ENCODE data around the gene DLGAP1.

Gene DLGAP1

GRCh38 chr18:3524706-3525105 is 930.4 kb downstream of the DLGAP1 start:
- H3K79me2 ChIP-seq (ENCODE audit: control insufficient read depth, insufficient read depth, low read length, unreplicated experiment), result no peaks in the 10 kb centered on the region
- H3K4me1 ChIP-seq (ENCODE audit: control insufficient read depth, insufficient read depth, low read length, unreplicated experiment), result no peaks in the 10 kb centered on the region
- no peaks in the 10 kb centered on the region for H3K36me3 ChIP-seq (ENCODE audit: insufficient read depth, low read length)
- no peak overlapping the region for H3K27ac ChIP-seq (ENCODE audit: low read depth, low read length)
- H2AFZ ChIP-seq (ENCODE audit: low read length, unreplicated experiment), result no peak overlapping the region
- peaks cover 19% of the 10 kb centered on the region for H3K27me3 ChIP-seq (ENCODE audit: insufficient read depth, low read length)
- H3K4me3 ChIP-seq (ENCODE audit: low read depth, low read length), result no peak overlapping the region

GRCh38 chr18:3520230-3521085 is 934.6 kb downstream of the DLGAP1 start:
- H3K27me3 ChIP-seq (ENCODE audit: insufficient read depth, low read length), result peaks cover 30% of the 10 kb centered on the region
- H3K27ac ChIP-seq (ENCODE audit: low read depth, low read length), result no peak overlapping the region
- no peak overlapping the region for H3K4me3 ChIP-seq (ENCODE audit: low read depth, low read length)
- no peaks in the 10 kb centered on the region for H3K4me1 ChIP-seq (ENCODE audit: control insufficient read depth, insufficient read depth, low read length, unreplicated experiment)
- no peaks in the 10 kb centered on the region for H3K79me2 ChIP-seq (ENCODE audit: control insufficient read depth, insufficient read depth, low read length, unreplicated experiment)
- no peak overlapping the region for H2AFZ ChIP-seq (ENCODE audit: low read length, unreplicated experiment)
- no peaks in the 10 kb centered on the region for H3K36me3 ChIP-seq (ENCODE audit: insufficient read depth, low read length)

DNA sequence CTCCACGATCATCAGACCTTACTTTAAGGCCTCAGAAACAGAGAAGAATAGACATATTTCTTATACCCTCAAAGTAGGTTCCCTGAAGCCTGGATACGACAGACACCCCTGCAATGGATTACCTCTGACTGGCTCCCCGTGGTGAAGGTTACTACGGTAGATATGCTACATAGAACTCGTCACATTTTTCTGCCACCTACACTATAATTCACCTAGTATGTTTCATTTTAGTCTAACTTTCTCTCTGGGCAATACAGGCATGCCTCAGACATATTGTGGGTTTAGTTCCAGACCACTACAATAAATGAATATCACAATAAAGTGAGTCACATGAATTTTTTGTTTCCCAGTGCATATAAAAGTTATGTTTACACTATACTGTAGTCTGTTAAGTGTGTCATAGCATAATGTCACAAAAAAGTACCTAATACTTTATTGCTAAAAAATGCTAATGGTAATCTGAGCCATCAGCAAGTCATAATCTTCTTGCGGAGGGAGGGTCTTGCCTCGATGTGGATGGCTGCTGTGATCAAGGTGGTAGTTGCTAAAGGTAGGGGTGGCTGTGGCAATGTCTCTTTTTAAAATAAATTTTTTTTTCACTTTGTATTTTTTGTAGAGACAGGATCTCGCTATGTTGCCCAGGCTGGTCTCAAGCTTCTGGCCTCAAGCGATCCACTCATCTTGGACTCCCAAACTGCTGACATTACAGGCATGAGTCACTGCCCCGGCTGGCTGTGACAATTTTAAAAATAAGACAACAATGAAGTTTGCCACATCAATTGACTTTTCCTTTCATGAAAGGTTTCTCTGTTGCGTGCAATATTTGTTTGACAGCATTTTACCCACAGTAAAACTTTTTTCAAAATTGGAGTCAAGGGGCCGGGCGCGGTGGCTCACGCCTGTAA is 940.5 kb downstream of the DLGAP1 start:
- no peak overlapping the region for H2AFZ ChIP-seq (ENCODE audit: low read length, unreplicated experiment)
- no peaks in the 10 kb centered on the region for H3K36me3 ChIP-seq (ENCODE audit: insufficient read depth, low read length)
- peaks cover 10% of the 10 kb centered on the region; the same call in 1 of the 2 replicates for H3K27me3 ChIP-seq (ENCODE audit: insufficient read depth, low read length)
- no peak overlapping the region for H3K27ac ChIP-seq (ENCODE audit: low read depth, low read length)
- H3K4me3 ChIP-seq (ENCODE audit: low read depth, low read length), result no peak overlapping the region
- no peaks in the 10 kb centered on the region for H3K79me2 ChIP-seq (ENCODE audit: control insufficient read depth, insufficient read depth, low read length, unreplicated experiment)
- H3K4me1 ChIP-seq (ENCODE audit: control insufficient read depth, insufficient read depth, low read length, unreplicated experiment), result peaks cover 11% of the 10 kb centered on the region

DNA sequence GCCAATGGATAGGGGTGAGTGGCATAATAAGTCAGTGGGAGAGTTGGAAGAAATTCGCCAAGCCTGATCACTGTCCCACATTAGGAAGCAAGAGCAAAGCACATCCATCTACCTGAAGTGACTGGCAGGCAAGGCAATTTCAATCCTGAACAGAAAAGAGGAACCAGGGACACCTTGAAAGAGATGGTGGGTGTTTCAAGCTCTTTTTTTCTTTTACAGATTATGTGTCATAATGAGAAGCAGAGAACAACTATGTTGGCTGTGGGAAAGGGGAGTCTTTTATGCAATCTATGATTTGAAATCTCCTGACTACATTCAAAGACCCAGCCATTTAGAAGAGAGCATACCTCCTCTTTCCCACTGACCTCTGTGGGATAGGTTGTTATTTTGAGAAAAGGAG is 941.6 kb downstream of the DLGAP1 start:
- Histone ChIP-seq H3K36me3 (ENCODE audit: insufficient read depth, low read length) (no peaks in the 10 kb centered on the region), H3K4me1 (ENCODE audit: control insufficient read depth, insufficient read depth, low read length, unreplicated experiment) (peaks cover 11% of the 10 kb centered on the region), H2AFZ (ENCODE audit: low read length, unreplicated experiment) (no peak overlapping the region), H3K79me2 (ENCODE audit: control insufficient read depth, insufficient read depth, low read length, unreplicated experiment) (no peaks in the 10 kb centered on the region), H3K4me3 (ENCODE audit: low read depth, low read length) (no peak overlapping the region), H3K27ac (ENCODE audit: low read depth, low read length) (no peak overlapping the region), H3K27me3 (ENCODE audit: insufficient read depth, low read length) (peaks cover 4% of the 10 kb centered on the region; the same call in 1 of the 2 replicates)

DNA sequence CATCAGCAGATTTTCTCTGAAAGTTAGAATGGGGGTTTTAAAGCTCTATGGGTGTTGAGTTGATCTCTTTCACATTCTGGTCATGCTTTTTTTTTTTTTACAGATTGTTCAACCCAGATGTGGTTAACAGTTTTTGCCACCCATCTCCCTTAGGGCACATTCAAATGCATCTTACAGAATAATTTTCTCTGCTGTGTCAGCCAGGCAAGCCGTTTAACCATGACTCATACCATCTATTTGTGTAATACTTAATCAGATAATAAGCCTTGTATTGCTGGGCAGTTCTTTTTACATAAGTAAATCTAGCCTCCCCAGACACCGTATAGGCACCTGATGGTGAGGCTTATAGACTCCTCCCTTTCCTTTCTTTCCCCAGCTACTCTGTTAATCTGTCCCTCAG is 943.1 kb downstream of the DLGAP1 start:
- H3K4me3 ChIP-seq (ENCODE audit: low read depth, low read length), result no peak overlapping the region
- H3K27ac ChIP-seq (ENCODE audit: low read depth, low read length), result no peak overlapping the region
- H3K4me1 ChIP-seq (ENCODE audit: control insufficient read depth, insufficient read depth, low read length, unreplicated experiment), result peaks cover 11% of the 10 kb centered on the region
- H3K27me3 ChIP-seq (ENCODE audit: insufficient read depth, low read length), result no peaks in the 10 kb centered on the region
- H3K36me3 ChIP-seq (ENCODE audit: insufficient read depth, low read length), result no peaks in the 10 kb centered on the region
- no peak overlapping the region for H2AFZ ChIP-seq (ENCODE audit: low read length, unreplicated experiment)
- H3K79me2 ChIP-seq (ENCODE audit: control insufficient read depth, insufficient read depth, low read length, unreplicated experiment), result no peaks in the 10 kb centered on the region

DNA sequence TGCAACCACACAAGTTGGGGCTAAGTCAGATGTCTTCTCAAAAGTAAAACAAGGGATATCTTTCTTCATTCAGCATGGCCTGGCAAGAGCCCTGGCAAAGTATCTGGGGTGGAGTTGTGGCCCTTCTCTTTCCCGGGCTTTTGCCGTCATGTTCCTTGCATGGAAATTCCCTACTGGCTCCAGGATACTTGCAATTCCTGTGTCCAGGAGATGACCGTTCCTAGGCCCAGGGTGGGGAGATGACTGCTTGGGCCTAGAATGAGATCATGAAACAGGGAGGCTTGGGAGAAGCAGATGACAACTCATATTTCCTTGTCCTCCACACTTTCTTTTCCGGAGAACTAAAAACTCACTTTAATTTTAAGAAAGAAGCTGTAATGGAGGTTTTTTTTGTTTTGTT is 944.2 kb downstream of the DLGAP1 start:
- Histone ChIP-seq H3K79me2 (ENCODE audit: control insufficient read depth, insufficient read depth, low read length, unreplicated experiment) (no peaks in the 10 kb centered on the region), H3K4me3 (ENCODE audit: low read depth, low read length) (no peak overlapping the region), H3K27me3 (ENCODE audit: insufficient read depth, low read length) (no peaks in the 10 kb centered on the region), H3K36me3 (ENCODE audit: insufficient read depth, low read length) (no peaks in the 10 kb centered on the region), H2AFZ (ENCODE audit: low read length, unreplicated experiment) (no peak overlapping the region), H3K27ac (ENCODE audit: low read depth, low read length) (no peak overlapping the region), H3K4me1 (ENCODE audit: control insufficient read depth, insufficient read depth, low read length, unreplicated experiment) (peaks cover 11% of the 10 kb centered on the region)

DNA sequence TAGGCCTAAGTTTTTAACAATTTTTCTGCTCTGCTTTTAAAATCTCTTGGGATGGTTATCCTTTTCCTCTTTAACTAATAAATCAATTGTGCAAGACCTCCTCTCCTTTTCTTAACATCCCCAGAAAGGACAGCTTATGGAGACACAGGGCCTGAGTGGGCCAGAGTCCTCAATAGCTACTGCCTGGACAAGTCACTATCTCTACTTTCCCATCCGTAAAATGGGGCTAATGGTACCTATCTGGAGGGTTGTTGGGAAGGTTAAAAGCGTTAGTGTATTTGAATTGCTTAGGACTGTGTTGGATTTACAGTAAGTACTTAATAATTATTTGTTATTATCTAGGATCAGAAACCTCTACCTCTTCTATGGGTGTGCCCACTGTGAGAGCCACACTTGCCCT is 945.1 kb downstream of the DLGAP1 start:
- H3K79me2 ChIP-seq (ENCODE audit: control insufficient read depth, insufficient read depth, low read length, unreplicated experiment), result no peaks in the 10 kb centered on the region

GRCh38 chr18:3508576-3509549 is 946.2 kb downstream of the DLGAP1 start:
- no peaks in the 10 kb centered on the region for H3K36me3 ChIP-seq (ENCODE audit: insufficient read depth, low read length)
- H3K27me3 ChIP-seq (ENCODE audit: insufficient read depth, low read length), result no peaks in the 10 kb centered on the region
- H3K4me3 ChIP-seq (ENCODE audit: low read depth, low read length), result no peak overlapping the region
- H3K79me2 ChIP-seq (ENCODE audit: control insufficient read depth, insufficient read depth, low read length, unreplicated experiment), result no peaks in the 10 kb centered on the region
- no peak overlapping the region for H3K27ac ChIP-seq (ENCODE audit: low read depth, low read length)
- no peak overlapping the region for H2AFZ ChIP-seq (ENCODE audit: low read length, unreplicated experiment)
- peaks cover 11% of the 10 kb centered on the region for H3K4me1 ChIP-seq (ENCODE audit: control insufficient read depth, insufficient read depth, low read length, unreplicated experiment)

More for the DNA sequence above, 945.1 kb downstream of the DLGAP1 start:
- Histone ChIP-seq H3K27me3 (ENCODE audit: insufficient read depth, low read length) (no peaks in the 10 kb centered on the region), H3K4me1 (ENCODE audit: control insufficient read depth, insufficient read depth, low read length, unreplicated experiment) (peaks cover 11% of the 10 kb centered on the region), H2AFZ (ENCODE audit: low read length, unreplicated experiment) (no peak overlapping the region), H3K27ac (ENCODE audit: low read depth, low read length) (no peak overlapping the region), H3K36me3 (ENCODE audit: insufficient read depth, low read length) (no peaks in the 10 kb centered on the region), H3K4me3 (ENCODE audit: low read depth, low read length) (no peak overlapping the region)

DNA sequence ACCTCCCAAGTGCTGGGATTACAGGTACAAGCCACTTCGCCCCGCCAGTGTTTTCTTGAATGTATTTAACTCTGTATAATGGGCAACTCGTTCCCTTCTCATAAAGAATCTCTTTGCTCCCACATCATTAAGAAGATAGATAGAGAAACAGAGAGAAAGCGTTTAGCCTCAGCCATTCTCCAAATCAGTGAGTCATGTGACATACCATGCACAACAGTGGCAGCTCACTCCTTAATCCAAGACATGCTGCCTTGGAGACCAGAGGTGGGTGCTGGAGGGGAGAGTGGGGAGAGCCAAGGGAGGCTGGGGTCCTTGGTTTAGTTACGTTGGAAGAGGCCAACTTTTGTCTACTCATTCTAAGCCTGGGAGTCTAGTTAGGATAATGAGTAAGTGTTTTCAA is 950.5 kb downstream of the DLGAP1 start:
- no peaks in the 10 kb centered on the region for H3K79me2 ChIP-seq (ENCODE audit: control insufficient read depth, insufficient read depth, low read length, unreplicated experiment)
- no peak overlapping the region for H3K27ac ChIP-seq (ENCODE audit: low read depth, low read length)
- peaks cover 9% of the 10 kb centered on the region for H3K4me1 ChIP-seq (ENCODE audit: control insufficient read depth, insufficient read depth, low read length, unreplicated experiment)
- H3K4me3 ChIP-seq (ENCODE audit: low read depth, low read length), result no peak overlapping the region
- no peak overlapping the region for H2AFZ ChIP-seq (ENCODE audit: low read length, unreplicated experiment)
- no peaks in the 10 kb centered on the region for H3K36me3 ChIP-seq (ENCODE audit: insufficient read depth, low read length)
- no peaks in the 10 kb centered on the region for H3K27me3 ChIP-seq (ENCODE audit: insufficient read depth, low read length)

DNA sequence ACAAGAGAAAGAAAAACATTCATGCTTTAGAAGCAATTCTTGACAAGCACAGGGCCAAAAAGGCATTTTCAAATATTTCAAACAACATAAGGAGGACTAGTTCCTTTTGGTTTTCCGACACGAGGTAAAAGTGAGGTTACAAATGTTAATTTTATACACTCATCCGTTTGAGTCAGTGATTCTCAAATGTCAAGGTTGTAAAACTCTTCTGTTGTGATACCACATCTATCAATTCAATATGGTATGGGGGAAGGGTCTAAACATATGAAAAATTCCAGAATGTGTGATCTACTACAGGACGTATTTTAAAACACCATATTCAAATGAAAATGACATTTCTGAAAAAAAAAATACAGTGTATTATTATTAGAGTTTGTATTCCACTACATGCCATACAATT is 952.5 kb downstream of the DLGAP1 start:
- Histone ChIP-seq H3K27ac (ENCODE audit: low read depth, low read length) (no peak overlapping the region), H3K36me3 (ENCODE audit: insufficient read depth, low read length) (no peaks in the 10 kb centered on the region), H3K79me2 (ENCODE audit: control insufficient read depth, insufficient read depth, low read length, unreplicated experiment) (no peaks in the 10 kb centered on the region), H2AFZ (ENCODE audit: low read length, unreplicated experiment) (no peak overlapping the region), H3K4me1 (ENCODE audit: control insufficient read depth, insufficient read depth, low read length, unreplicated experiment) (peaks cover 12% of the 10 kb centered on the region), H3K4me3 (ENCODE audit: low read depth, low read length) (no peak overlapping the region), H3K27me3 (ENCODE audit: insufficient read depth, low read length) (no peaks in the 10 kb centered on the region)
